Brain pericyte (primary cell): ENCODE results near the gene SLC15A1.

Experiments
- DNase-seq: peaks from one replicate; pipeline ENCODE4 v3.0.0-alpha.2; 2012; ENCODE audit warnings: low read depth, low spot score

Gene SLC15A1

DNA sequence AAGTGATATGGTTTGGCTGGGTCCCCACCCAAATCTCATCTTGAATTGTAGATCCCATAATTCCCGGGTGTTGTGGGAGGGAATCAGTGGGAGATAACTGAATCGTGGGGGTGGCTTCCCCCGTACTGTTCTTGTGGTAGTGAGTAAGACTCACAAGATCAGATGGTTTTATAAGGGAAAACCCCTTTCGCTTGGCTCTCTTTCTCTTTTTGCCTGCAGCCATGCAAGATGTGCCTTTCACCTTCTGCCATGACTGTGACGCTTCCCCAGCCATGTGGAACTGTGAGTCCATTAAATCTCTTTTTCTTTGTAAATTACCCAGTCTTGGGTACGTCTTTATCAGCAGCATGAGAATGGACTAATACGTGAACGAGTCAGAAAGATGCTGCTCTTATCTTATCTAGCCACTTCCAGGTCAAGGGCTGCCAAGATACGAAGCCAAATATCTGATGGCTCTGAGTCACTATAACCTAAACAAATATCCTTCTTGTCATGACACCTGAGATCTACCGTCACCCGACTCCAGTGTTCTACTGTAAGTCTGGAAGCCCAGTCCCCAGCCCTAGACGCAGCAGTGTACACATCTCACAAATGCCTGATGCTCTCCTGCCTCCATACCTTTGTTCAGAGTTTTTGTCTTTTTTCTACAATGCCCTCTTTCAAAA lies 45.9 kb downstream of the SLC15A1 start:
- DNase-seq, result no peak

DNA sequence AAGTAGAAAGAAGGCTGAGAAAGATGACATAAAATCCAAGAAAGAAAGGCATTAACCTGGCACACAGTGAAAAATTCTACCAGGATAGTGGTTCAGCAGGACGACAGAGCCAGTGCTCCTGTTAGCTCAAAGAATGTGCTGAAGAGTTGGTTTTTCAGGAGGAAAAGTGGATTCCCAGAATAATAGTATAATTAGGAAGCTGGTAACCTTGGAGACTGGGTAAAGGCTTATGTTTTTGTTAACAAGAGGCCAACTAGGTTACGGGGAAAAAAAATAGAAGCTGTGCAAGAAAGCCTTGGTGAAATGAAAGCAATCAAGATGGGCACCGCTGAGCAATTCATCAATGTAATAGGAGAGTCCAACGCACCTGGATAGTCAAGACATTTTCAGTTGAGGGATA lies 54.7 kb downstream of the SLC15A1 start:
- no peak for DNase-seq

DNA sequence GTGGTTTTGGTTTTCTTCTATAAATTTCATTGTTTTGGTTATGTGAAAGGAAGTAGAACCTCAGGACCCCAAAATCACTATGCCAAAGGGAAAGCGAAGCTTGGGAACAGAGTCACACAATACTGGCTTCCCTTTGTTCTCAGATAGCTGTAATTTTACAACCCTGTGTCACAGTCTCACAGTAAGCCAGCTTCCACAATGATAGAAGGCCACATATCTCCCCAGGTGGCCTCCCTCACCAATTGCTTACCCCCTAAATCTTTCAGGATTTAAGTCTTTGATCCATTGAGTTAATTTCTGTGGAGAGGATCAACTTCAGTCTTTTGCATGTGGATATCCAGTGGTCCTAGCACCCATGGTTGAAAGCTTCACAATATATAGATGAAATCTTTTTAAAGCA lies 58.7 kb downstream of the SLC15A1 start:
- DNase-seq, result no peak

DNA sequence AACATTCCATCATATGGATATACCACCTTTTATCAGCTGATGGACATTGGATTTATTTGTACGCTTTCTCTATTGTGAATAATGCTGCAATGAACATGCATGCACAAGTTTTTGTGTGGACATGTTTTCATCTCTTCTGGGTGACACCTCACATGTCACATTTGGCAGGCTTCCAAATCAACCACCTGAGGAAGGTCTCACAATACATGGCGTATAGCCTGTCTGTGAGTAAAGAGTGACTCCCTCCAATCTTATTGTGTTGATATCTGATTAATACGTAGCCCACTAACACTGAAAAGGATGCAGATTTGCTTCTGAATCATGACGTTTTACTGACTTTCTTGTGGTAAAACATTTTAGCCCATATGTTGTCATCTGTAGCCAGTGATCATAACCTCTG lies 61.1 kb downstream of the SLC15A1 start:
- no peak for DNase-seq

DNA sequence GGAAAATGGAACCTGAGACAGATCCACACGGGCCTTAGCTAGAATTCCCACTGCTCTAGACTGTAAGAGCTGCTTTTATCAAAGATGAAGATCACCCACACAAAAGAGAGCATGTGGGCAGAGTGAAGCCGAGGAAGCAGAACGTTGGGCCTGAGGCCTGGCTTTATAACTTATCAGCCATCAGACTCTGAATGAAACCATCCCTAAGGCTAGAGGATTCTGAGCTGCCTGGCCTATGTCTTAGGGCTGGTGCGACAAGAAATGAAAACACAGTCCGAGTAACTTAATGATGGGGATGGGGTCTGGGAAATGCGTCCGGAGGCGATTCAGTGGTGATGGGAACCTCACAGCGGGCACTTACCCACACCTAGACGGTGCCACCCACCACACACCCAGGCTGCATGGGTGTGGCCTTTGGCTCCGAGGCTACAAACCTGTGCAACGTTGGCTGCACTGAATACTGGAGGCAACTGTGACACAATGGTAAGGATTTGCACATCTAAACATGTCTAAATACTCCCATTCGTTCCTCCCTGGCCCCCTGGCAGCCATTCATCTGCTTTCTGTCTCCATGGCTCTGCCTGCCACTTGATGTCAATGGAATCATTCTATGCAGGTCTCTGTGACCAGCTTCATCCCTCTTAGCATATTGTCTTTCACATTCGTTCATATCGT lies 62.0 kb downstream of the SLC15A1 start:
- DNase-seq, result no peak

DNA sequence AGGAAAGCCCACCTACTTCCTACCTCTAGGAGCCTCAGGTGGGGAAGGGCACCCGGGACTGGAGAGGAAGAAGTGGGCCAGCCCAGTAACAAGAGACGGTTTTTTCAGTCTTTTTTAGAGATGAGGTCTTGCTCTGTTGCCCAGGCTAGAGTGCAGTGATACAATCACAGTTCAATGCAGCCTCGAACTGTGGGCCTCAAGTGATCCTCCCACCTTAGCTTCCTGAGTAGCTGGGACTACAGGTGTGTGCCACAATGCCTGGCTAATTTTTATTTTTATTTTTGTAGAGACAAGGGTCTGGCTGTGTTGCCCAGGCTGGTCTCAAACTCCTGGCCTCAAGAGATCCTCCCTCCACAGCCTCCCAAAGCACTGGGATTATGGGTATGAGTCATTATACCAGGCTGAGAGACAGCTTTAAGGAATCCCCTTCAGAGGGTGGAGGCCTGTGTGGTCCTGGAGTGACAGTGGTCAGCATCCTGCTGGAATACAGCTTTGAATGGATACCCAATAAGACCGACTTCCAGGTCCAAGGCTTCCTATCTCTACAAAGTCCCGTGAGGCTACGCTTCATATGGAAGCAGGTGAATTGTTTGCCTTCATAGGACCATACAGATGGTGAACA lies 63.0 kb downstream of the SLC15A1 start:
- no peak for DNase-seq

DNA sequence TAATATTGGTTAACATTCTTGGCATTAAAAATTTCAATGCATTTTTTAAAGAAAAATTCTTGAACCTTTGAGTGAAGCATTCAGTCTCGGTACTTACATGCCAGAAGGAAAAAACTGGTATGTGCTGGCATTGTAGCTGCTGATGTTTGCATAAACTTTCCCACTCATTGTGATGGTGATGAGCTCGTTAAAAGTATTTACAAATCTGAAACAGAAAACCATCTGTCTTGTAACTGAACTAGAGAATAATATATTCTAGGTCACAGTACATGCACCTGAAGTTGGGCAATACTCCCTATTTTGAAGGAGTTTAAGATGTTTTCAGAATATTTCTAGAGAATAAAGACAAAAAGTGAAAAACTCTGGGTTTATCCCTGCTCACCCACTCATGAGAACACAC lies 64.1 kb downstream of the SLC15A1 start:
- no peak for DNase-seq

DNA sequence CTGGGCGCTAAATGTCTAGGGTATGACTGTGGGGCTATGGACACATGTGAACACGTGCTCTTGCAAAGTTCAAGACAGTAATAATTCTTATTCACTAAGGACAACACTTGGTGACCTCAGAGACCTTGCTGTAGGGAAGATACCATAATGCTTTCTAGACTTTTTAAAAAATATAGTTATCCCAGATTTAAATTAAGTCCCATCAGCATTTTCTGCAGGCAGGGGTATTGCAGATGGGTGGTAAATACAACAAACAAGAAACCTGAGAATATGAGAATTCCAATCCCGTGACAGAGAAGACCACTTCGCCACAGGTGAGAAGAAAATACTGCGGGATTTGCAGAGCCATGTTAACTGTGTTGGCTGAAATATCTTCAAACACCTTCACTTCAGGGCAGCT lies 65.2 kb downstream of the SLC15A1 start:
- no peak for DNase-seq

DNA sequence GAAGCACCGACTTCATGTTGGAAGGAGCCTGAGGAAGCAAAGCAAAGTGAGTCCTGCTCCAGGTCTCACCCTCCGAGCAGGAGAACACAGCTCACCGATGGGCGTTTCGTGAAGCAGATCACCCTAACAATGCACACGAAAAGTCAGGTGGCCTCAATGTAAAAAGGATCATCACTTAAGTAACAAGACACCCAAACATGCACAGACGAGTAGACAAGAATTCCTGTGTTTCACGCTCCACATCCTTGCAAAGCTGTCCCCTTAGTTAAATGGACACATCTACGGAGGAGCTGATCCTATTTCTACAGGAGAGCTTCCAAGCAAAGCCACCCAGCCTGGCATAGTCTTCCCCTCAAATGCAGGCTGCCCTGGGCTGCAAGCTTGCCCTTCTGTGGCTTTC lies 66.2 kb downstream of the SLC15A1 start:
- no peak for DNase-seq

DNA sequence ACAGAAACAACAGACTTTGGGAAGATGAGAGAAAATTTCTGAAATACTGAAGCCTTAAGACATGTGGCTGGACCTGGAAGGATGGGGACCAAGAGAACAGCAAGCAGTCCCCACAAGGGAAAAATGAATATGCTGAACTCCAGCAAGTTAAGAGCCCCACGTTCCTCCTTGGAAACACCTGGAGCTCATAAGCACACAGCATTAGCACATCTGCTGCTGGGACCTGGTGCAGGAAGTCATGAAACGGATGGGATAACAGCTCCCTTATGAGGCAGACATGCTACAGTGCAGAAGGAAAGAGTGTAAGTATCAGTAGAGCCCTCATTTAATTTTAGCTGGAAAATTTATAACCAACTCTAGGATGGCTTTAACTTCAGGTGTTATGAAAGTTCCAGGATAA lies 67.3 kb downstream of the SLC15A1 start:
- no peak for DNase-seq

DNA sequence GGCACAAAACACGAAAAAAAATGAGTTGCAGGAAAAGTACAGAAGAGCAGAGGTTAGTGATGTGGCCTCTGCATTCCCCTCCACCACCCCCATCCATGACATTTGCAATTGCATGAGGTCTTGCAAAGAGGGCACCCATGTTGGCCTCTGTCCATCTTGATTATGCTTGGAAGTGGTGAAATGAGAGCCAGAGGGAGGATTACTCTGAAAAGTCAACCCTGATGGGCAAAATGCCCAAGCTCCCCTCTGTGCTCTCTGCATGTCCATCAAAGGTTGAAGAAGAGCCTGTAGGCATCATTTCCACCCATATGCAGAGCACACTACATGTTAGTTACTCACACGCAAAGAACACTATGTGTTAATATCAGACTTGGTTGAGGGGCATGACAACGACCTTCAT lies 71.4 kb downstream of the SLC15A1 start:
- peak; percentile 12 for DNase-seq

DNA sequence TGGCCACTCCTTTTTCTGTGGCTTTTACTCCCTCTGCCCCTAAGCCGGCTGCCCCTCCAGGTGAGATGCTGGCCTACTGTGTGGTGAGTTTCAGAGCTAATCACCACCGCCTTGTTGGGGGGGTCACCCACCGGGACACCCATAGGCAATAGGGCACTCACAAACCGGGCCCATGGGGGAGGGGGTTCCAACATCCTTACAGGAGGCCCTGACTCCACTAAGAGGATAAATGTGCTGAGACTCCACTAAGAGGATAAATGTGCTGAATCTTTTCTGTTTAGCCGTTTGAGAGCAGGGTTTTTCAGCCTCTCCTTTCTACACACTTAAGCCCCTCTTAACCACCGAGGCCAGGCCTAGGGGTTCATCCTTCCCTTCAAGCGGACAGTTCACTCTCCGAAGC lies 73.7 kb downstream of the SLC15A1 start:
- DNase-seq, result no peak

DNA sequence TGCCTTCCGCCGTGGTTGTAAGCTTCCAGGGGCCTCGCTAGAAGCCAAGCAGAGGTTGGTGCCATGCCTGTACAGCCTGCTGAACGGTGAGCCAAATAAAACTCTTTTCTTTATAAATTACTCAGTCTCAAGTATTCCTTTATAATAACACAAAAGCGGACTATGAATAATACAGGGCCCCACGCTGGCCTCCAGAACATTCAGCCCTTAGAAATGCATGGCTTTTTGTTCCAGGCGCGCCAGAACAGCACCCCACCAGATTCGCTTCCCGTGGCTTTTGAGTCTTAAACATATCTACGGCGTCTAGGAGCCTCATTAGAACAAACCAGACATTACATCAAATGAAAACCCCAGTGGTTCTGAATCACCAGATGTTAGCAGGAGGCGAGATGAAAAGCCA lies 75.1 kb downstream of the SLC15A1 start:
- DNase-seq, result peak; percentile 55

DNA sequence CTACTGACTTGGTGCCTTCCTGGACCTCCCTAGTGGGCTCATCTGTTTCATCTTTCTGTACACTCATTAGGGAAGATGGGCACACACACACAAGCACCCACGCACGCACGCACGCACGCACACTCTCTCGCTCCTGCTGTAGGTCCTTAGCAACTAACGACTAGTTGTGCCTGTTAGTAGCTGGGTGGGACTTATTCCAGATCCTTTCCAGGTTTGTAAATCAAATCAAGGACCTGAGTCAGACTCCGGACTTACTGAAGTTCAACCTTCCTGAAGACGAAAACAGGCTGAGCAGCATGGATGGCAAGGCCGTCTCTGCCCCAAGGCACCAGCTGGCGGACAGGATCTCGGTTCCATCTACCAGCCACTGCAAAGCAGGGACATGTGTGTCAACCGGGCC lies 76.2 kb downstream of the SLC15A1 start:
- no peak for DNase-seq

DNA sequence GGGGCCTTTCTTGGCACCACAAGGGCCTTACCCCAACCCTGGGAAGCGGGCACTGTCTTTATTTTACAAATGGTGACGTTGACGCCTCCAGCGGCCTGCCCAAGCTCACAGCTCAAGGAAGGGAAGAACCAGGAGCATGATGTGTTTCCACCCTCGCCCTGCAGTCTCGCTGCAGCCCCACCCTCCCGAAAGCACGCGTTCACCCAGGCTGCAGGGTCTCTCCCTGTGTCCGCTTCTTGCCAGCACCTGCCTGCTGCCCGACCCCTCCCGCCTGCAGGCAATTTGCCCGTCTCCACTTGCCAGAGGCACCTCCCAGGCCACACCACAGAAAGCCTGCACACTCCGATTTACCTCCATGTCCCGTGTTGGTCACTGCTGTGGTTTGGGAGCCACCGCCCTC lies 76.6 kb downstream of the SLC15A1 start:
- DNase-seq, result no peak

DNA sequence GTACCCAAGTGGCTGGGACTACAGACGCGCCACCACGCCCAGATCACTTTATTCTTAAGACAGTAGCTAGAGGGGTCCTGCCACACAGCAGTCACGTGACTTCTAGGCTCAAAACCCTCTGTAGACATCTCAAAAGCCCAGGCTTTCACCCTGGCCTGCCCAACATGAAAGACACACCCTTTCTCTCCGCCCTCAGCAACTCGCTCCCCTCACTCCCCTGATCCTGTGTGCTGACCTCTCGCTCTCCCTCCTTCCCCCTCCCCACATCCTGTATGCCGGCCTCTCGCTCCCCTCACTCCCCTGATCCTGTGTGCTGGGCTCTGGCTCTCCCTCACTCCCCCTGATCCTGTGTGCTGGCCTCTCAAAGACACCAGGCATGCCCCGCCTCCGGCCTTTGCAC lies 77.4 kb downstream of the SLC15A1 start:
- no peak for DNase-seq

DNA sequence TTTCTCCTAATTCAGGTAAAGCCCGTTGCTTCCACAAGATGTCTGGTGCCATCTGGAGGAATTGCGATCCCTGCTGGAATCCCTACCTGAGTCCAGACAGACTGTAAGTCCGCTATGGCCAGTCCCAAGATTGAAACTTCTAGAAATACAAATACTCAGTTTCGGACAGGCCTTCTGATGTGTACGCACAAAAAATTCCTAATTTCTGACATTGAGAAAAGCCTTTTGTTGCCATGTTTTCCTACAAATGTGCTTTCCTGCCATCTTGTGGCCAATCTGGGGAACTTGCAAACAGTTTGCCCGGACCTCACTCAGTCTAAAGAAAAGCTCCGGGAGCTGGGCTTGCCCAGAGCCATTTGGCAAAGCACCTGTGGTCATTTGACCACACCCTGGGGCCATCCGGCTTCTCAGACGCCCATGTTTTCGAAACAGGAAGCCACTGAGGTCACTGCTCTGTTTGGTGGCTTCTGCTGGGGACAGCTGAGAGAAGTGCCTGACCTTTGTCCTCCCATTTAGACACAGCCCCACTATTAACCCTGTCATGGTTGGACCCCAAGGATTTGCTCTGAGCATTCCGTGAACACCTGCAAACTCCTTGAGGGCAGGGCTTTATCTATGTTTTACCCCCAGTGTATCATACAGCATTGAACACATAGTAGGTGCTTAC lies 79.4 kb downstream of the SLC15A1 start:
- DNase-seq, result peak; percentile 20

DNA sequence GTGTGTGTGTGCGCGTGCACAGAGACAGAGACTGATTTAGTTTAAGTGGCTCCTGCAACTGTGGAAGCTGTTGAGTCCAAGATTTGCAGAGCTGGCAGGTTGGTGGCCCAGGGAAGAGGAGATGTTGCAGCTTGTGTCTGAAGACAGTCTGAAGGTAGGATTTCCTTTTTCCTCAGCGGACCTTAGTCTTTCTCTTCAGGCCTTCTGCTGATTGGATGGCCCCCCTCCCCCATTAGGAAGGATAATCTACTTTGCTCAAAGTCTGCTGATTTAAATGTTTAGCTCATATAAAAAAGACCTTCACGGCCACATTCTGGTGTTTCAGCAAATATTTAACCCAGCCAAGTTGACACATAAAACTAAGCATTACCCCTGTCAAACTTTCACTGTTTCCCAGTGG lies 84.3 kb downstream of the SLC15A1 start:
- no peak for DNase-seq

DNA sequence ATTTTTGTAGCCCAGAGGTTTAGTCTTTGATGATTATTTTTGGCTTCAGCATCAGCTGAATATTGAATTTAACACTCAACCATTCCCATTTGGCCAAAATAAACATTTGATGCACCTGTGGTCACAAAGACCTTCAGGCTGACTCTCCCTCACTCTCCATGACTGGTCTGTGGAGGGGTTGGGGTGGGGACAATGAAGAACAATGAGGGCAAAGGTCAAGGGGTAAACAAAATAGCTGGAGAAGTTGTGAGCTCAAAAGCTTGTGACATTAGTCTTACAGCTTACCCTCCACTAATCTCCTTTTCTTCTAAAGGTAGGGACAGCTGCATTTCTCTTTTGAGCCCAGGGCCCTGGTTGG lies 86.9 kb downstream of the SLC15A1 start:
- no peak for DNase-seq

DNA sequence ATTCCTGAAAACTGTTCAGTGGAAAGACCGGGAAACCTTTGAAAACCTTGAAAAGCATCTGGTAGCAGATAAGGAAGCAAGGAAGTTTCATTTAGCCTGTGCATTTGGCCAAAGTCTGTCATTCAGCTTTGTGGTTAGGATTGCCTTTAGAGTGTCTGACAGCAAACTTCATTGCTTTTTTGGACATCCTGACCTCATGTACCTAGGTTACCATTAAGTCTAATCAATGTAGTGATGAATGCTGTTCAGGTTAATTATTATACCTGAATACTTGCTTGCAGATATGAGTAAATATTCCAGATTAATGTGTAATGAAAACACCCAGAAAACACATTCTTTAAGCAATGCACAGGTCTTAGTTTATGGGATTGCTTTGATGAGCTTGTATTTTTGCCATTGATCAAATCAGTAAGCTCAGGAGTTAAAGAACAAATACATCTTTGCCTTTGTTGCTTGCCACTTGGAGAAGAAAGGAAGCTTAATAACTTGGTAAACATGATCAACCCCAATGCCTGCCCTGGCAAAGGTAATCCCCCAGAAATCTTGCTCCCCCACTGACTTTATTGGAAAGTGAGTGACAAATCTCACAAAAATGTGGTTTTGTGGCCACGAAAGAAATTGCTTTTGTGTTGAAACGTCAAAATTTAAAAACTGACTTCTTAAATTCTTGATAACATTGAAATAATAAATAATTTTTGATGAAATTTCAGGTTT lies 87.4 kb downstream of the SLC15A1 start:
- no peak for DNase-seq

DNA sequence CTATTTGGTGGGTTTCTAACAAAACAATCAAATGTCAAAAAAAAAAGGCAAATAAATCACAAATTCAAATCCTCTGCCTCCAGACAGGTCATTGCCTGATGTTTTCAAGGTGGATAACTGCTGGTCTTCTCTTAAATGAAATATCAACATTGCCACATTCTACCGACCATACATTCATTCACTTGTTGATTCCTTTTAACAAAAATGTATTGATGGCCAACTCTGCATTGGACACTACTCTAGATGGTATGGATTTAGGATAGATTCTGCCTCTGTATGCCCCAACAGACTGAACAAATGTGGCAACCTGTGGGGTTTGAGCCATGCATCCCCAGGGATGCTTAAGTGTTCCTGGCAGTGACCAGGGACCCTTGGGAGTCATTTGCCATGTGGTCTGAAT lies 88.0 kb downstream of the SLC15A1 start:
- no peak for DNase-seq

DNA sequence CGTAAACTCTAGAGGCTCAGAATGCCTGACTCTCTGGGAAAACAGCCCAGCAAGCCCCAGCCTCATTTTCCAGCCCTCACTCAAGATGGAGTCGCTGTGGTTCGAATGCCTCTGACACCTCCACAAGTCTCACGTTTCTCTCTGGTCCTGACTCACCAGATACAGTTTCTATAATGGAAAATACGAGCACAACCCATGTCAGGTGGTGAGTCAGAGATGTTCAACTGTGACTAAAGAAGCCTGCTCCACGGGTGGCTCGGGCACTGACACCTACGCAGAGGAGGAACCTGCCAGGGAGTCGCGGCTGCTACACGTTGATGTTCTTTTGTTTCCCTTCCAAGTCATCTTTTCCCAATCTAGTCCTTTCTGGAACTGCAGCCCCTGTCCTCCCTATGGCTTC lies 88.4 kb downstream of the SLC15A1 start:
- DNase-seq, result peak; percentile 12
